ENCODE results near the gene MRPL2. TPM values are rescaled to one million over a fixed set of nuclear protein-coding genes. Genes with fewer than 3 reads are reported as not detected.
"Not testable (repeated sequence)": the region's sequence is repeated elsewhere in the genome, so short reads cannot be mapped to it uniquely, and the experiment has no call there.

MRPL2 gene
- total and polyA plus RNA-seq, 5 donors from 2014 or later = 29.3 to 52.6 (median 48.1) TPM

DNA sequence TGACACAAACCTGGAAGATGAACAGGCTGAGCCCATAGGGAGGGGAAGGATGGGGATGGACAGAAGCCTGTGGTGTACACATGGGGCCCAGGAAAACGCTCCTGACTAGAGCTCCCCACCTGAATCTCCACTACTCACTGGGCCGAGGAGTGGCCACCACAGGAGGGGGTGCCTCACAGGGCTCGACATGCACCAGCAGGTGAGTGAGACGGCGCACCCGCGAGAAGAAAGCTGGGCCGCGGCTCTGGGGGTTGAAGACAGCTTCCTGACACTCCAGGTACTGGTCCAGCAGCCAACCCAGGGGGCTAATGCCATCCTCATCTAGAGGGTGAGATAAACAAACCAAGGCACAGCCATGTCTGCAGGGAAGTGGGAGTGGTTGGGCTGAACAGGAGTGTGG lies 15.9 kb downstream of the MRPL2 start:
- no peak for ATAC-seq (ENCODE audit: low read depth in 2 of 2)
- peaks cover 0 to 2% (median 0%) of the 10 kb centered on the region in 4 donors for H3K4me1 Mint-ChIP-seq

DNA sequence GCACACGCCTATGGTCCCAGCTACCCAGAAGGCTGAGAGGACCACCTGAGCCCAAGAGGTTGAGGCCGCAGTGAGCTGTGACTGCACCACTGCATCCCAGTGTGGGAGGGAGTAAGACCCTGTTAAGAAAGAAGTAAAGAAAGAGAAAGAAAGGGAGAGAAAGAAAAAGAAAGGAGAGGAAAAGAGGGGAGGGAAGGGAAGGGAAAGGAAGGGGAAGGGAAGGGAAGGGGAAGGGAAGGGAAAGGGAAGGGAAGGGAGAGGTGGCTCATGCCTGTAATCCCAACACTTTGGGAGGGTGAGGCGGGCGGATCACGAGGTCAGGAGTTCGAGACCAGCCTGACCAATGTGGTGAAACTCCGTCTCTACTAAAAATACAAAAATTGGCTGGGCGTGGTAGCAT lies 17.8 kb downstream of the MRPL2 start:
- H3K36me3 ChIP-seq (ENCODE audit: control insufficient read depth, insufficient read depth, low read length) = peaks cover 32% of the 10 kb centered on the region
- not testable (repeated sequence) for H3K4me1 Mint-ChIP-seq; H3K27me3 ChIP-seq (ENCODE audit: control insufficient read depth, insufficient read depth, low read length); H3K9me3 Mint-ChIP-seq; H3K27ac ChIP-seq (ENCODE audit: insufficient read depth, low read length, poor library complexity, severe bottlenecking); H3K27ac Mint-ChIP-seq; H3K27me3 Mint-ChIP-seq; DNase-seq; ATAC-seq (ENCODE audit: low read depth in 2 of 2); H3K4me3 Mint-ChIP-seq; H3K9me3 ChIP-seq (ENCODE audit: control insufficient read depth in 2 of 2, low read length in 2 of 2); H3K4me1 ChIP-seq (ENCODE audit: control insufficient read depth, insufficient read depth, low read length, poor library complexity, severe bottlenecking); H3K4me3 ChIP-seq (ENCODE audit: low read depth, low read length)
- H3K36me3 Mint-ChIP-seq = peaks cover 35% of the 10 kb centered on the region

More for the DNA sequence above, 15.9 kb downstream of the MRPL2 start:
- Histone ChIP-seq H3K4me3 (ENCODE audit: low read depth, low read length) (no peak overlapping the region), H3K4me1 (ENCODE audit: control insufficient read depth, insufficient read depth, low read length, poor library complexity, severe bottlenecking) (no peaks in the 10 kb centered on the region), H3K27ac (ENCODE audit: insufficient read depth, low read length, poor library complexity, severe bottlenecking) (no peak overlapping the region), H3K36me3 (ENCODE audit: control insufficient read depth, insufficient read depth, low read length) (peaks cover 31% of the 10 kb centered on the region), H3K27me3 (ENCODE audit: control insufficient read depth, insufficient read depth, low read length) (no peaks in the 10 kb centered on the region), H3K9me3 (ENCODE audit: control insufficient read depth in 2 of 2, low read length in 2 of 2) (no peaks in the 10 kb centered on the region)
- no peak overlapping the region for H3K27ac Mint-ChIP-seq
- H3K36me3 Mint-ChIP-seq = peaks cover 30% of the 10 kb centered on the region
- H3K4me3 Mint-ChIP-seq = no peak overlapping the region
- H3K9me3 Mint-ChIP-seq = no peaks in the 10 kb centered on the region
- H3K27me3 Mint-ChIP-seq = no peaks in the 10 kb centered on the region
- DNase-seq = no peak

DNA sequence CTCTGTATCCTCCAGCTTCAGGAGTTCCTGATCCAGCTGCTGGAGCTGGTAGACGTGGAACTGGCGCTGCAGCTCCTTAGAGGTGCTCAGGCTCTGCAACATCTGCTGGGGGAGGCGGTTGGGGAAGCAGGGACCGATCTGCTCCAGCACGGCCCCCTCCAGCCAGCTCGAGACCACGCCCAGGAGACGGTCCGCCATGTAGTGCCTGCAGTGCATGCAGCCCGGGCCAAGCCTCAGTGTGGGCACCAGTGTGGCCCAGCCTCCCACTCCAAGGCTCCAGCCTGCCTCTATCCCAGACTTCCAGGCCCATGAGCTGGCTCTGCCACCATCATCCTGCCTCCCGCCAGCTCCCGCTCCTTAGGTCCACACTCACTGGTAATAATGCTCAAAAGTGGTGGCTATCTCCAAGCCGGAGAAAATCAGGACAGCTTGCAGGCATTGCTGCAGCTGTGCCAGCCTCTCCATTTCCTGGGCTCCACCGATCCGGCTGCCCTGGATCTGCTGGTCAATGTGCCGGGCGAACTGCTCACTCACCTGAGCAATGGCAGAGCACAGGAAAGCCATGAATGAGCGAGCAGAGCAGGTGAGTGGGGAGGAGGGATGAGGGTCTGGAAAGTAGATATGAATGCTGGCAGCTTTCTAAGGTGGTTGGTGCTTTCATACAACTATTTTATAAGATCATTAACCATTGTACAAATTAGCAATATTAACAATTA lies 18.5 kb downstream of the MRPL2 start:
- ATAC-seq (ENCODE audit: low read depth in 2 of 2) = no peak
- no peaks in the 10 kb centered on the region for H3K4me1 ChIP-seq (ENCODE audit: control insufficient read depth, insufficient read depth, low read length, poor library complexity, severe bottlenecking)
- no peaks in the 10 kb centered on the region for H3K27me3 Mint-ChIP-seq
- H3K27ac Mint-ChIP-seq = peak overlapping the region in 1 of 3 donors; percentile 76
- no peaks in the 10 kb centered on the region for H3K27me3 ChIP-seq (ENCODE audit: control insufficient read depth, insufficient read depth, low read length)
- peak overlapping the region in 1 of 4 donors; percentile 35 for H3K4me3 Mint-ChIP-seq
- peaks cover 0 to 2% (median 0%) of the 10 kb centered on the region in 4 donors for H3K4me1 Mint-ChIP-seq
- no peak for DNase-seq
- H3K9me3 Mint-ChIP-seq = no peaks in the 10 kb centered on the region
- H3K4me3 ChIP-seq (ENCODE audit: low read depth, low read length) = no peak overlapping the region
- peaks cover 28% of the 10 kb centered on the region for H3K36me3 ChIP-seq (ENCODE audit: control insufficient read depth, insufficient read depth, low read length)
- no peak overlapping the region for H3K27ac ChIP-seq (ENCODE audit: insufficient read depth, low read length, poor library complexity, severe bottlenecking)
- no peaks in the 10 kb centered on the region for H3K9me3 ChIP-seq (ENCODE audit: control insufficient read depth in 2 of 2, low read length in 2 of 2)
- peaks cover 31% of the 10 kb centered on the region for H3K36me3 Mint-ChIP-seq

DNA sequence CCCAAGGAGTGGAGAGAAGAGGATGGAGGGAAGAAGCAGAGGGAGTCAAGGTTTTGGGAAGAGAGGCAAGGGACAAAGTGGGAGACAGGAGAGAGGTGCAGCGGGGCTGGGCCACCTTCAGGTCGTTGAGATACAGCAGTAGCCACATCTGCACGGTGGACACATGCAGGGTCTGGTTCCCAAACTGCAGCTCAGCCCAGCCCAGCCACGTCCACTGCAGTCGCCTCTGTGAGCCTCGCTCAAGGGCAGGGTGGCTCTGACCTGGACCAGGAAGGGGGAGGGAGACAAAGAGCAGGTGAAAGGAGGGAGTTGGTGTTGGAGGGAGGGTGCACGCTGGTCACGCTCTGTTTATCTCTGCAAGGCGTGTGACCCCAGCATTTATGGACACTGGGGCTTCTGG lies 20.5 kb downstream of the MRPL2 start:
- Histone ChIP-seq H3K9me3 (ENCODE audit: control insufficient read depth in 2 of 2, low read length in 2 of 2) (no peaks in the 10 kb centered on the region), H3K4me1 (ENCODE audit: control insufficient read depth, insufficient read depth, low read length, poor library complexity, severe bottlenecking) (no peaks in the 10 kb centered on the region), H3K27ac (ENCODE audit: insufficient read depth, low read length, poor library complexity, severe bottlenecking) (no peak overlapping the region), H3K27me3 (ENCODE audit: control insufficient read depth, insufficient read depth, low read length) (no peaks in the 10 kb centered on the region), H3K36me3 (ENCODE audit: control insufficient read depth, insufficient read depth, low read length) (peaks cover 29% of the 10 kb centered on the region), H3K4me3 (ENCODE audit: low read depth, low read length) (no peak overlapping the region)
- no peaks in the 10 kb centered on the region for H3K27me3 Mint-ChIP-seq
- DNase-seq (no peak), ATAC-seq (ENCODE audit: low read depth in 2 of 2) (no peak)
- H3K27ac Mint-ChIP-seq = peak overlapping the region in 1 of 3 donors; percentile 25
- H3K4me3 Mint-ChIP-seq = no peak overlapping the region
- peaks cover 0 to 4% (median 0%) of the 10 kb centered on the region in 4 donors for H3K4me1 Mint-ChIP-seq
- peaks cover 34% of the 10 kb centered on the region for H3K36me3 Mint-ChIP-seq
- no peaks in the 10 kb centered on the region for H3K9me3 Mint-ChIP-seq

DNA sequence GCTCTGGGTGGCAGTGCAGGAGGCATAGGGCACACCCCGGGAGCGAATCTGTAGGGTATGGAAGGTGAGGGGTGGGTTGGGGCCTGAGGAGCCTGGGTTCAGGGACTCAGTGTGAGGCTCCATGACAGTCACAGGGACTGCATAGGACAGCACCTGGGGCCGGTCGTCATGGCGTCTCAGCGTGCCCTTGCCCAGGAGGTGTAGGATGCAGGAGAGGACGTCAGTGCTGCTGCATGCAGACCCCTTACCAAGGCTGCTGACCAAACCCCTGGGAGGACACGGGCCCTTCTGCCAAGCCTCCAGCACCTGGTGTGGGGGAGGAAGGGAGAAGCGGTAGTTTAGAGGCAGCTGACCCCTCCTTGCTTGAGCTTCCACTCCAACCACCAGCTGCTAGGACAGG lies 21.5 kb downstream of the MRPL2 start:
- Mint-ChIP-seq H3K9me3 (no peaks in the 10 kb centered on the region), H3K4me3 (no peak overlapping the region), H3K27ac (peak overlapping the region in 1 of 3 donors; percentile 86), H3K4me1 (peaks cover 0 to 7% (median 1%) of the 10 kb centered on the region in 4 donors), H3K36me3 (peaks cover 35% of the 10 kb centered on the region), H3K27me3 (no peaks in the 10 kb centered on the region)
- Histone ChIP-seq H3K4me3 (ENCODE audit: low read depth, low read length) (no peak overlapping the region), H3K4me1 (ENCODE audit: control insufficient read depth, insufficient read depth, low read length, poor library complexity, severe bottlenecking) (no peaks in the 10 kb centered on the region), H3K27me3 (ENCODE audit: control insufficient read depth, insufficient read depth, low read length) (no peaks in the 10 kb centered on the region), H3K9me3 (ENCODE audit: control insufficient read depth in 2 of 2, low read length in 2 of 2) (no peaks in the 10 kb centered on the region), H3K27ac (ENCODE audit: insufficient read depth, low read length, poor library complexity, severe bottlenecking) (no peak overlapping the region), H3K36me3 (ENCODE audit: control insufficient read depth, insufficient read depth, low read length) (peaks cover 34% of the 10 kb centered on the region)
- DNase-seq = no peak
- ATAC-seq (ENCODE audit: low read depth in 2 of 2) = no peak

DNA sequence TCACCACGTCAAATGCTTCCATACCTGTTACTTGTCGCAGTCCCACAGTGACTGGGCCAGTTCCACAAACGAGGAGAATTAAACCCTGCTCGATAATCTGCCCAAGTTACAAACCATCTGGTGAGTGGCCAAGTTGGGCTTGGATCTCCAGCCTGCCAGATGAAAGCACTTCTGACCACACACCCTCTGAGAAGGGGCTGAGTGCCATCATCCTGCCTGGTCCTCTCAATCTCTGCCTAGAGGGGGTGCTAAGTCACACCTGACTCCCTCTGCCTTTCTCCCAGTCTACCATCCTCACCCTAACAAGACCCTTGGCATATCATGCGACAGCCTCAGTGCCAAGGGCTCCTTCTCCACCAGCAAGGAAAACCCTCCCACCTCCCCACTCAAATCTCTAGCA lies 22.0 kb downstream of the MRPL2 start:
- H3K27me3 ChIP-seq (ENCODE audit: control insufficient read depth, insufficient read depth, low read length) = no peaks in the 10 kb centered on the region
- Mint-ChIP-seq H3K4me3 (no peak overlapping the region), H3K36me3 (peaks cover 35% of the 10 kb centered on the region), H3K27ac (peak overlapping the region in 1 of 3 donors; percentile 86), H3K9me3 (no peaks in the 10 kb centered on the region), H3K27me3 (no peaks in the 10 kb centered on the region), H3K4me1 (peaks cover 0 to 7% (median 1%) of the 10 kb centered on the region in 4 donors)
- peaks cover 34% of the 10 kb centered on the region for H3K36me3 ChIP-seq (ENCODE audit: control insufficient read depth, insufficient read depth, low read length)
- no peak for DNase-seq
- ATAC-seq (ENCODE audit: low read depth in 2 of 2) = no peak
- H3K4me3 ChIP-seq (ENCODE audit: low read depth, low read length) = no peak overlapping the region
- no peaks in the 10 kb centered on the region for H3K9me3 ChIP-seq (ENCODE audit: control insufficient read depth in 2 of 2, low read length in 2 of 2)
- H3K27ac ChIP-seq (ENCODE audit: insufficient read depth, low read length, poor library complexity, severe bottlenecking) = no peak overlapping the region
- H3K4me1 ChIP-seq (ENCODE audit: control insufficient read depth, insufficient read depth, low read length, poor library complexity, severe bottlenecking) = no peaks in the 10 kb centered on the region

DNA sequence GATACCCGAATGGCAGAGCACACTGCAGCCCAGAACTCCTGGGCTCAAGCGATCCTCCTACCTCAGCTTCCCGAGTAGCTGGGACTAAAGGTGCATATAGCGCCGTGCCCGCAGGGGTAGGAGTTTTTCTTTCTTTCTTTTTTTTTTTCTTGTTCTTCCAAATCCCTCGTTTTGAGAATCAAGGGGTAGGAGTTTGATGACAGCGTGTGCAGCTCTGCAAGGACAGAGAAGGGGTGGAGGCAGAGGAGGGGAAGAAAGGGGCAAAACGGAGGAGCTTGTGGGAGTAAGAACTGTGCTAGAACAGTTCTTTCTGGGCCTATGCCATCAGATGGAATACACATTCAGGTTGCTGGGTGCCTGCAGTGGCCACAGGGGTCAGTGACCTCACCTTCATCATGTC lies 22.5 kb downstream of the MRPL2 start:
- no peak for DNase-seq
- Histone ChIP-seq H3K4me3 (ENCODE audit: low read depth, low read length) (no peak overlapping the region), H3K9me3 (ENCODE audit: control insufficient read depth in 2 of 2, low read length in 2 of 2) (no peaks in the 10 kb centered on the region), H3K4me1 (ENCODE audit: control insufficient read depth, insufficient read depth, low read length, poor library complexity, severe bottlenecking) (no peaks in the 10 kb centered on the region), H3K27me3 (ENCODE audit: control insufficient read depth, insufficient read depth, low read length) (no peaks in the 10 kb centered on the region), H3K36me3 (ENCODE audit: control insufficient read depth, insufficient read depth, low read length) (peaks cover 35% of the 10 kb centered on the region), H3K27ac (ENCODE audit: insufficient read depth, low read length, poor library complexity, severe bottlenecking) (no peak overlapping the region)
- no peaks in the 10 kb centered on the region for H3K9me3 Mint-ChIP-seq
- no peak overlapping the region for H3K4me3 Mint-ChIP-seq
- no peak for ATAC-seq (ENCODE audit: low read depth in 2 of 2)
- H3K27ac Mint-ChIP-seq = no peak overlapping the region
- peaks cover 0 to 5% (median 1%) of the 10 kb centered on the region in 4 donors for H3K4me1 Mint-ChIP-seq
- peaks cover 36% of the 10 kb centered on the region for H3K36me3 Mint-ChIP-seq
- no peaks in the 10 kb centered on the region for H3K27me3 Mint-ChIP-seq

All from CD4-positive, CD25-positive, alpha-beta regulatory T cell (primary cell).